Mesothelial cell of epicardium (in vitro differentiated cells): Measurements from ENCODE around the gene IL37. TPM values are rescaled to one million over a fixed set of nuclear protein-coding genes. Genes with fewer than 3 reads are reported as not detected.

Source experiments
- DNase-seq, 2 experiments: peaks; one replicate each; pipeline ENCODE4 v3.0.0; 2021; ENCODE audit warnings: low spot score in 2 of 2; ENCODE audit not compliant: unreplicated experiment in 2 of 2
- H3K27ac Mint-ChIP-seq: 2 replicates; pipeline ENCODE4 v1.8.0; 2021; ENCODE audit warnings: mixed read lengths
- H3K27me3 Mint-ChIP-seq: 2 replicates; pipeline ENCODE4 v1.8.0; 2021; ENCODE audit warnings: low read depth, mixed read lengths
- H3K36me3 Mint-ChIP-seq: 2 replicates; pipeline ENCODE4 v1.8.0; 2021; ENCODE audit warnings: mixed read lengths
- H3K4me1 Mint-ChIP-seq: 2 replicates; pipeline ENCODE4 v1.8.0; 2021; ENCODE audit warnings: mixed read lengths
- H3K4me3 Mint-ChIP-seq: 2 replicates; pipeline ENCODE4 v1.8.0; 2021; ENCODE audit warnings: mild to moderate bottlenecking, moderate library complexity, mixed read lengths
- H3K9me3 Mint-ChIP-seq: 2 replicates; pipeline ENCODE4 v1.8.0; 2021; ENCODE audit warnings: mixed read lengths
- total RNA-seq: library from RNA; stranded (reverse); gene quantifications from 3 replicates; pipeline ENCODE4 v1.2.1, GENCODE V29; 2021
- TF ChIP-seq, protein P1 (sequence below): fragments of 200-600 bp; sonication (generic); IDR thresholded peaks from one replicate; pipeline ENCODE4 v1.5.0; 2021; ENCODE audit warnings: antibody characterized with exemption; ENCODE audit not compliant: unreplicated experiment

Gene IL37
- total RNA-seq, 1 donor from 2014 or later: not detected

DNA sequence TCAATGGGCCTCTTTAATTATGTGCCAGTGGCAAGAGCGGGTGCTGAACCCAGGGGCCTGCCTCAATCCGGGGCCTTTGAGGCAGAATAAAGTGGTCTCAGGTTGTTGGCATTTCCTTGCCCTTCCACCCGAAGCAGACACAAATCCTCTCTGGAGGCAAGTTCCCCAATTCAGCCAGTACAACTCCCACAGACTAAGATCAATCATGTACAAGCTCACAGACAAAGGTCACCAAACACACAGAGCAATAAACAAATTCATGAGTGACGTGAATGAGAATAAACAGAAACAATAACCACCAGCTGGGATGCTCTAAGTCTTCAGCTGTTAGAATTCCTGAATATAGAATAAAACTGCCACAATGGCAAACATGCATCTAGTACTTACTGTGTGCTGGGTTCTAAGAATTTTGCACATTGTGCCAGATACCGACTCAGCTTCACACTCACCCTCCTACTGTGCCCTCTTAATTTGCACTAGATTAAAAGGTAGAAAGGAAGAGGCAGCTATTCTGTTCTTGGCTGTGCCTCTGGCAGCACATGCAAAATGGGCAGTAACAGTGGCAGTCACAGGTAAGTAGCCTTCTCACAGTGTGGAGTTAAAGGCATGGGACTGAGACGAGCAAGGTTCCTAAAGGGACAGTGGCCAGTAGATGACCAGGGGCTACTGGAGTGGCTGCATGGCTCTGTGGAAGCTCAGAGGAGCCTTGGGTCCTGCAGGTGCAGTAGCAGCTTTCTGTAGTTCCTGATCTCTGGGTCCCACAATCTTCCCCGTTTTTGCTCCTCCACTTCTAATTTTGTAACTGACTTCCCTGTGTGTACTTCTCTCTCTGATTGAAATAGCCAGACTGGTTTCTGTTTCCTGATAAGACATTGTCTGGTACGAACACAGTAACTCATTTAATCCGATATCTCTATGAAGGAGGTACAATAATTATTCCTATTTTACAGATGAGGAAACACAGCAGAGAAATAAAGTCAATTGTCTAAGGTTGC lies 39.8 kb upstream of the IL37 start:
- no peak for DNase-seq
- H3K4me1 Mint-ChIP-seq: peaks cover 20% of the 10 kb centered on the region
- peaks cover 3% of the 10 kb centered on the region for H3K36me3 Mint-ChIP-seq
- no peak overlapping the region for H3K27ac Mint-ChIP-seq
- H3K4me3 Mint-ChIP-seq: no peak overlapping the region
- TF ChIP-seq, protein P1, sequence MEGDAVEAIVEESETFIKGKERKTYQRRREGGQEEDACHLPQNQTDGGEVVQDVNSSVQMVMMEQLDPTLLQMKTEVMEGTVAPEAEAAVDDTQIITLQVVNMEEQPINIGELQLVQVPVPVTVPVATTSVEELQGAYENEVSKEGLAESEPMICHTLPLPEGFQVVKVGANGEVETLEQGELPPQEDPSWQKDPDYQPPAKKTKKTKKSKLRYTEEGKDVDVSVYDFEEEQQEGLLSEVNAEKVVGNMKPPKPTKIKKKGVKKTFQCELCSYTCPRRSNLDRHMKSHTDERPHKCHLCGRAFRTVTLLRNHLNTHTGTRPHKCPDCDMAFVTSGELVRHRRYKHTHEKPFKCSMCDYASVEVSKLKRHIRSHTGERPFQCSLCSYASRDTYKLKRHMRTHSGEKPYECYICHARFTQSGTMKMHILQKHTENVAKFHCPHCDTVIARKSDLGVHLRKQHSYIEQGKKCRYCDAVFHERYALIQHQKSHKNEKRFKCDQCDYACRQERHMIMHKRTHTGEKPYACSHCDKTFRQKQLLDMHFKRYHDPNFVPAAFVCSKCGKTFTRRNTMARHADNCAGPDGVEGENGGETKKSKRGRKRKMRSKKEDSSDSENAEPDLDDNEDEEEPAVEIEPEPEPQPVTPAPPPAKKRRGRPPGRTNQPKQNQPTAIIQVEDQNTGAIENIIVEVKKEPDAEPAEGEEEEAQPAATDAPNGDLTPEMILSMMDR: no peak
- H3K9me3 Mint-ChIP-seq: peaks cover 24% of the 10 kb centered on the region
- H3K27me3 Mint-ChIP-seq: peaks cover 17% of the 10 kb centered on the region

DNA sequence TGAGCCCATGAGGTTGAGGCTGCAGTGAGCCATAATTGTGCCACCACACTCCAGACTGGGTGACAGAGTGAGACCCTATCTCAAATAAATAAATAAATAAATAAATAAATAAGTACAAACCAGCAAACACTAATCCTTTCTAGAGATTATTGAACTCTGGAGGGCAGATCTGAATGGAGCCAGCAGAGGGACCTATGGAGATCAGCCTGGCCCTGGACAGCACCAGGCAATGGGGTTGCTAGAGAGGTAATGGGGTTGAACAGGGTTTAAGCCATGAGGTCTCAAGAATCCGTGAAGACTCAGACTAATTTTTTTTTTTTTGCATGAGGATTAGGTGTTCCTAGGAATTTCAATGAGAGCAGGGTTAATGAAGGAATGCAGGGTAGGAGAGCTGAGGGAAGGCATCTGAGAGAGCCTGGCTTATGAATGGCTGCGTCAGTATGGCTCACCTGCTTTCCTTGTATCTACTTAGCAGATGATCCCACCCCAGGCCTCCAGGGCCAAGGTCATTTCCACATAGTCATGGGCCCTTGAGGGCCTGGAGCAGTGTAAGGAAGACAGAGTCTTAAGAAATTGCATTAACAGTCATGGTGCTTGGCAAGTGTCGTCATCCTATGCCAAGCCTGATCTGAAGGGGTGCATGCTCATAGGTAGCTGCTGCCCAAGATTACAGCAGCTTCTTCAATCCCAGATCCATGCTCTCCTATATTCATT lies 34.6 kb upstream of the IL37 start:
- Mint-ChIP-seq H3K36me3 (peaks cover 3% of the 10 kb centered on the region), H3K9me3 (peaks cover 20% of the 10 kb centered on the region), H3K4me3 (no peak overlapping the region), H3K4me1 (no peaks in the 10 kb centered on the region), H3K27me3 (peaks cover 14% of the 10 kb centered on the region), H3K27ac (no peak overlapping the region)
- DNase-seq: no peak
- TF ChIP-seq, protein P1: no peak

DNA sequence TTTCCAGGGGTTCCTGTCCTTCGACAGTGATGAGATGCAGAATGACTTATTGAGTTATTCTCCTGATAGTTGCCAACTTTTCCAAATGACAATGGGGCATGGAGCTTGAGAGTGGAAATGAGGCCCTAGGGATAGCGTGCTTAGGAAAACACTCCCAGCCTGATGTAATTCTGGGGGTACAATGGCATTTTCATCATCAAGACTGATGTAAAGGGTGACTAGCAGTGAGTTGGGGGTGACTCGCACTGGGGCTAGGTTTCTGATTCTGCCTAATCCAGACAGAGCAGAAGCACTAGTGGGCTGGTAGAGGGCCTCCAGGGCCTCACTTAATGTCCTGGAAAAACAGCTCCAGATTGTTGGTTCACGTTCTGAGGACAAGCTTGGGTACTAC lies 34.0 kb upstream of the IL37 start:
- Mint-ChIP-seq H3K9me3 (peaks cover 15% of the 10 kb centered on the region), H3K4me1 (no peaks in the 10 kb centered on the region), H3K36me3 (peaks cover 1% of the 10 kb centered on the region), H3K4me3 (no peak overlapping the region), H3K27me3 (peaks cover 13% of the 10 kb centered on the region), H3K27ac (no peak overlapping the region)
- TF ChIP-seq, protein P1: no peak
- no peak for DNase-seq

DNA sequence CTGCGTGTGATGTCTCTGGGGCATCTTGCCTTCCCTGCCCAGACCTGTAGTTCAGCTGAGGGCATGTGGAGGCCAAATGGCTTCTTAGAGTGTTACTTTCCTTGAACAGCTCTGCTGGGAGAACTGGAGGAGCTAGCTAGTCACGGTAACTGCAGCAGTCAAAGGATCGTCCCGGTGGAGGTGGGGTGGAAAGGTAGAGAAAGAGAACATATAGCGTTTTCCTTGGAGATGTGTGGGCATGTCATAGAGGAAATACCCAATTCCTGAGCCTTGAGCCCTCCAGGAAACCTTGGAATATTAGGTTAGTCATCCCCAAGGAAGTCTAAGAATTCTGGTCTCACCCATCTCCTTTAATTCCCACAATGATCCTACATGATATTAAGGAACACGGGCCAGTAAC lies 33.5 kb upstream of the IL37 start:
- Mint-ChIP-seq H3K27me3 (peaks cover 12% of the 10 kb centered on the region), H3K4me1 (no peaks in the 10 kb centered on the region)

DNA sequence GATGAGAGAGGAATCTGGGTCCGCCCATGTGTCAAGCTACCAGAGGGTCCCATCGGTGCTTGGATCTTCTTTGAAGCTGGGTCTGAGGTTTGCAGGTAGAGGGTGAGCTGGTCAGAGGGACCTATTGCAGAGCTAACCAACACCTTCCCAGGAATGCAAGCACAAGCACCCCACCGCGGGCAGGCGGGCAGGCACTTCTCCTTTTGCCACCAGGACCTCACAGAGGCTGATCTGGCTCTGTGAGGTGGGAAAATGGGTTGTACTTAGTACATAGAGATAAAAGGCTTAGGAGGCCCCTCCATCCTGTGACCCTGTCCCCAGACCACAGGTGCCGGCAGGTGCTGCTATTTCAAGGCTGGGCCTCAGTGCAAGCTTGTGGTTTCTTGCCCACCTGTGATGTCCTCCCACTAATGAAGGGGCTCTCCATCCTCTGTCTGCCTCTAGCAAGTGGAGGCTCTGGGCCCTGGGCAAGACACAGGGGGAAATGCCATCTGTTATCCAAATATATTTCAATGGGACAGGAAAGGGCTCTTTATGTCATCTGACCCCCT lies 31.4 kb upstream of the IL37 start:
- TF ChIP-seq, protein P1: no peak
- no peak overlapping the region for H3K4me3 Mint-ChIP-seq
- no peak for DNase-seq
- H3K9me3 Mint-ChIP-seq: peaks cover 5% of the 10 kb centered on the region
- H3K4me1 Mint-ChIP-seq: peaks cover 1% of the 10 kb centered on the region
- H3K27ac Mint-ChIP-seq: no peak overlapping the region
- H3K36me3 Mint-ChIP-seq: no peaks in the 10 kb centered on the region
- H3K27me3 Mint-ChIP-seq: peaks cover 2% of the 10 kb centered on the region

More for the DNA sequence above, 33.5 kb upstream of the IL37 start:
- H3K27ac Mint-ChIP-seq: no peak overlapping the region
- TF ChIP-seq, protein P1: no peak
- H3K36me3 Mint-ChIP-seq: no peaks in the 10 kb centered on the region
- H3K4me3 Mint-ChIP-seq: no peak overlapping the region
- peaks cover 10% of the 10 kb centered on the region for H3K9me3 Mint-ChIP-seq
- DNase-seq: no peak
